ENCODE results near the gene TBC1D1.

- TF ChIP-seq POLR2A (IDR thresholded peaks at IDR 0.05; ENCODE audit: low read depth, low read length) (no peak), POLR2AphosphoS5 (IDR thresholded peaks at IDR 0.05; ENCODE audit: low read depth, low read length) (no peak)
These were observed 32.8 kb upstream of the TBC1D1 start for GRCh38 chr4:37858112-37858511.
